Ectodermal cell (in vitro differentiated cells): ENCODE results near the gene PAEP.
"Not testable (repeated sequence)": the region's sequence is repeated elsewhere in the genome, so short reads cannot be mapped to it uniquely, and the experiment has no call there.

Source experiments
- H3K27ac ChIP-seq: 2 replicates; pipeline ENCODE4 v1.7.0; 2013; ENCODE audit warnings: mild to moderate bottlenecking, low read depth, low read length; ENCODE audit not compliant: insufficient read depth, poor library complexity, severe bottlenecking
- H3K27me3 ChIP-seq: 2 replicates; pipeline ENCODE4 v1.7.0; 2013; ENCODE audit warnings: mild to moderate bottlenecking, low read length; ENCODE audit not compliant: insufficient read depth, control insufficient read depth, poor library complexity, severe bottlenecking
- H3K36me3 ChIP-seq: one replicate; pipeline ENCODE4 v1.7.0; 2013; ENCODE audit warnings: low read length; ENCODE audit not compliant: control insufficient read depth, insufficient read depth
- H3K4me1 ChIP-seq: one replicate; pipeline ENCODE4 v1.7.0; 2013; ENCODE audit warnings: low read length; ENCODE audit not compliant: control insufficient read depth, insufficient read depth
- H3K4me3 ChIP-seq: 2 replicates; pipeline ENCODE4 v1.7.0; 2013; ENCODE audit warnings: low read depth, low read length, control low read depth; ENCODE audit not compliant: insufficient read depth
- H3K9me3 ChIP-seq: 2 replicates; pipeline ENCODE4 v1.7.0; 2013; ENCODE audit warnings: mild to moderate bottlenecking, low read length, moderate library complexity; ENCODE audit not compliant: control insufficient read depth
- WGBS, 2 experiments: methylation state at CpG; one replicate each; pipeline ENCODE4 v1.1.7; 2013; ENCODE audit warnings: missing lambda C conversion rate in 2 of 2; 5-methylcytosine and 5-hydroxymethylcytosine counted together

Gene PAEP

GRCh38 chr9:135536216-135536615 is 25.3 kb upstream of the PAEP start:
- H3K36me3 ChIP-seq, result no peaks in the 10 kb centered on the region
- no peaks in the 10 kb centered on the region for H3K4me1 ChIP-seq
- 87% methylated on average over 8 of the region's 8 CpGs for WGBS, 2 experiments
- H3K27me3 ChIP-seq, result no peaks in the 10 kb centered on the region
- H3K27ac ChIP-seq, result no peak overlapping the region
- H3K4me3 ChIP-seq, result no peak overlapping the region
- no peaks in the 10 kb centered on the region for H3K9me3 ChIP-seq

- H3K27ac ChIP-seq, H3K27me3 ChIP-seq, H3K36me3 ChIP-seq, H3K4me3 ChIP-seq, H3K4me1 ChIP-seq, H3K9me3 ChIP-seq: not testable (repeated sequence)
- WGBS, 2 experiments, result 89 to 92% methylated on average over 8 of the region's 8 CpGs
These were observed 18.2 kb upstream of the PAEP start for GRCh38 chr9:135543262-135543894.

GRCh38 chr9:135544981-135545635 is 16.4 kb upstream of the PAEP start:
- 90 to 91% methylated on average over 18 of the region's 18 CpGs for WGBS, 2 experiments
- no peaks in the 10 kb centered on the region for H3K36me3 ChIP-seq
- H3K4me3 ChIP-seq, result no peak overlapping the region
- H3K27ac ChIP-seq, result no peak overlapping the region
- H3K27me3 ChIP-seq, result no peaks in the 10 kb centered on the region
- no peaks in the 10 kb centered on the region for H3K9me3 ChIP-seq
- no peaks in the 10 kb centered on the region for H3K4me1 ChIP-seq

- not testable (repeated sequence) for H3K9me3 ChIP-seq, H3K4me1 ChIP-seq, H3K27me3 ChIP-seq, H3K36me3 ChIP-seq, H3K4me3 ChIP-seq, H3K27ac ChIP-seq
- 85% methylated on average over 12 of the region's 19 CpGs for WGBS, 2 experiments
These were observed 15.8 kb upstream of the PAEP start, which contains the start of gene OBP2A for GRCh38 chr9:135545646-135546176. TSS of gene OBP2A (plus strand) at chr9:135546126. CDS start at chr9:135546181, 55 bp downstream.

- not testable (repeated sequence) for H3K27ac ChIP-seq, H3K4me3 ChIP-seq, H3K27me3 ChIP-seq, H3K4me1 ChIP-seq, H3K9me3 ChIP-seq, H3K36me3 ChIP-seq
- WGBS, 2 experiments, result 93 to 94% methylated on average over 20 of the region's 21 CpGs
These were observed 14.6 kb upstream of the PAEP start for GRCh38 chr9:135546792-135547617.

GRCh38 chr9:135547756-135548736 is 13.5 kb upstream of the PAEP start:
- 87 to 89% methylated on average over 28 of the region's 28 CpGs for WGBS, 2 experiments
- no peak overlapping the region for H3K4me3 ChIP-seq
- no peak overlapping the region for H3K27ac ChIP-seq
- no peaks in the 10 kb centered on the region for H3K9me3 ChIP-seq
- H3K36me3 ChIP-seq, result no peaks in the 10 kb centered on the region
- no peaks in the 10 kb centered on the region for H3K27me3 ChIP-seq
- H3K4me1 ChIP-seq, result no peaks in the 10 kb centered on the region

- H3K4me3 ChIP-seq, H3K27me3 ChIP-seq, H3K9me3 ChIP-seq, H3K27ac ChIP-seq, H3K36me3 ChIP-seq, H3K4me1 ChIP-seq: not testable (repeated sequence)
- 91 to 92% methylated on average over 28 of the region's 28 CpGs for WGBS, 2 experiments
These were observed 11.8 kb upstream of the PAEP start for GRCh38 chr9:135549478-135550343.

- Histone ChIP-seq H3K27ac (no peak overlapping the region), H3K9me3 (no peaks in the 10 kb centered on the region), H3K4me3 (no peak overlapping the region), H3K4me1 (no peaks in the 10 kb centered on the region), H3K27me3 (no peaks in the 10 kb centered on the region), H3K36me3 (no peaks in the 10 kb centered on the region)
- 91% methylated on average over 17 of the region's 17 CpGs for whole genome bisulfite sequencing, 2 experiments
These were observed 11.1 kb upstream of the PAEP start for GRCh38 chr9:135550344-135550918.

GRCh38 chr9:135551031-135551430 is 10.5 kb upstream of the PAEP start:
- WGBS, 2 experiments, result 92 to 94% methylated on average over 14 of the region's 14 CpGs
- no peaks in the 10 kb centered on the region for H3K4me1 ChIP-seq
- H3K36me3 ChIP-seq, result no peaks in the 10 kb centered on the region
- H3K4me3 ChIP-seq, result no peak overlapping the region
- H3K27me3 ChIP-seq, result no peaks in the 10 kb centered on the region
- H3K27ac ChIP-seq, result no peak overlapping the region
- H3K9me3 ChIP-seq, result no peaks in the 10 kb centered on the region
